ENCODE measurements around the gene SLCO1A2.
A peak's percentile ranks its signal among the peaks of the same experiment; 100 is the strongest.

SLCO1A2 gene

GRCh38 chr12:21252070-21252469 is 82.6 kb downstream of the SLCO1A2 start:
- Histone ChIP-seq H3K27ac (ENCODE audit: low read length) (no peak overlapping the region), H3K4me3 (ENCODE audit: low read length) (no peak overlapping the region), H3K27me3 (ENCODE audit: low read depth, low read length) (no peaks in the 10 kb centered on the region), H3K4me1 (ENCODE audit: low read length) (peaks cover 18% of the 10 kb centered on the region), H3K36me3 (replicated peaks; ENCODE audit: low read depth, low read length) (no peaks in the 10 kb centered on the region), H4K20me1 (ENCODE audit: insufficient read depth, low read length) (no peaks in the 10 kb centered on the region), H3K4me2 (ENCODE audit: low read length) (no peak overlapping the region), H2AFZ (ENCODE audit: low read depth, low read length) (no peak overlapping the region), H3K9me3 (ENCODE audit: insufficient read depth, low read length) (no peaks in the 10 kb centered on the region), H3K79me2 (ENCODE audit: low read length) (no peaks in the 10 kb centered on the region), H3K9ac (ENCODE audit: low read length) (no peak overlapping the region)
- TF ChIP-seq EZH2phosphoT487 (IDR thresholded peaks at IDR 0.05; ENCODE audit: low read depth) (no peak), CTCF (IDR thresholded peaks at IDR 0.05; ENCODE audit: low read depth, low read length) (no peak)

DNA sequence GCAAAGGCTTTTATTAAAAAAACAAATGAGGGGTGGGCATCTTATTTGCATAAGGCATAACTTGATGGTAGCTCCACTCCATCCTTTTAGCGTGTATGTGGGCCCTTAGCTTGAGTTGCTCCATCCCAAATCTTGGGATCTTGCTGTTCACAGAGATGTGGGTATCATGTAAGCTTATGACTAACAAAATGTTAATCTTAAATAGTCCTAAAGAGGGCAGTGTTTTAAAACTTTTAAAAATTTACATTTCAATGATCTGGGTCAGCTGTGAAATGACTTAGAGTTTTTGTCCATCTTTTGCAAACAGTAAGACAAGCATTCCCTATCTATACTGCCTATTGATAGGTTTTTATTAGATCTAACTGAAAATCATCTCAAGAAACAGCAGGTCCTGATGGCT is 86.0 kb downstream of the SLCO1A2 start:
- Histone ChIP-seq H3K9me3 (ENCODE audit: insufficient read depth, low read length) (no peaks in the 10 kb centered on the region), H4K20me1 (ENCODE audit: insufficient read depth, low read length) (no peaks in the 10 kb centered on the region), H3K27ac (ENCODE audit: low read length) (peak overlapping the region; percentile 83), H3K4me2 (ENCODE audit: low read length) (peak overlapping the region; percentile 81), H3K27me3 (ENCODE audit: low read depth, low read length) (no peaks in the 10 kb centered on the region), H3K79me2 (ENCODE audit: low read length) (no peaks in the 10 kb centered on the region), H3K9ac (ENCODE audit: low read length) (peak overlapping the region; percentile 36; the same call in 1 of the 2 replicates), H3K4me1 (ENCODE audit: low read length) (peaks cover 18% of the 10 kb centered on the region), H2AFZ (ENCODE audit: low read depth, low read length) (0 out of 2 replicates have a peak overlapping the region, but pooled peaks have one; percentile 31), H3K36me3 (replicated peaks; ENCODE audit: low read depth, low read length) (no peaks in the 10 kb centered on the region), H3K4me3 (ENCODE audit: low read length) (peak overlapping the region; percentile 57)
- TF ChIP-seq CTCF (IDR thresholded peaks at IDR 0.05; ENCODE audit: low read depth, low read length), result peak; percentile 50
- no peak for TF ChIP-seq EZH2phosphoT487 (IDR thresholded peaks at IDR 0.05; ENCODE audit: low read depth)

GRCh38 chr12:21239866-21240265 is 94.9 kb downstream of the SLCO1A2 start:
- H3K27ac ChIP-seq (ENCODE audit: low read length), result no peak overlapping the region
- TF ChIP-seq CTCF (IDR thresholded peaks at IDR 0.05; ENCODE audit: low read depth, low read length), result no peak
- no peak for TF ChIP-seq EZH2phosphoT487 (IDR thresholded peaks at IDR 0.05; ENCODE audit: low read depth)
- no peak overlapping the region for H3K4me3 ChIP-seq (ENCODE audit: low read length)
- H3K9ac ChIP-seq (ENCODE audit: low read length), result no peak overlapping the region
- no peaks in the 10 kb centered on the region for H3K9me3 ChIP-seq (ENCODE audit: insufficient read depth, low read length)
- no peak overlapping the region for H3K4me2 ChIP-seq (ENCODE audit: low read length)
- no peaks in the 10 kb centered on the region for H3K36me3 ChIP-seq (replicated peaks; ENCODE audit: low read depth, low read length)
- no peaks in the 10 kb centered on the region for H4K20me1 ChIP-seq (ENCODE audit: insufficient read depth, low read length)
- H3K4me1 ChIP-seq (ENCODE audit: low read length), result peaks cover 4% of the 10 kb centered on the region; the same call in 1 of the 2 replicates
- no peaks in the 10 kb centered on the region for H3K27me3 ChIP-seq (ENCODE audit: low read depth, low read length)
- H3K79me2 ChIP-seq (ENCODE audit: low read length), result no peaks in the 10 kb centered on the region
- no peak overlapping the region for H2AFZ ChIP-seq (ENCODE audit: low read depth, low read length)

DNA sequence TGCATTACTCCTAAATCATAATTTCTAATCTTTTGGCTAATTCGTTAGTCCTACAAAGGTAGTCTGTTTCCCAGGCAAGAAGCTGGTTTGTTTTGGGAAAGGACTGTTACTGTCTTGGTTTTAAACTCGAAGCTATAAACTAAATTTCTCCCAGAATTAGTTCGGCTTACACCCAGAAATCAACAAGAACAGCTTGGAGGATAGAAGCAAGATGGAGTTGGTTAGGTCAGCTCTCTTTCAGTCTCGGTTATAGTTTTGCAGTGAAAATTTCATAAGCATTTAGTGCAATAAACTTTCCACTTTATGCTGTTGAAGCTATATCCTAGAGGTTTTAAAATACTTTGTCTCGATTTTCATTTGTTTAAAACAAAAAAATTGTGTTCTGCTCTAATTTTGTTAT is 100.3 kb downstream of the SLCO1A2 start:
- Histone ChIP-seq H3K9me3 (ENCODE audit: insufficient read depth, low read length) (no peaks in the 10 kb centered on the region), H3K9ac (ENCODE audit: low read length) (no peak overlapping the region), H3K79me2 (ENCODE audit: low read length) (no peaks in the 10 kb centered on the region), H3K27ac (ENCODE audit: low read length) (no peak overlapping the region), H4K20me1 (ENCODE audit: insufficient read depth, low read length) (no peaks in the 10 kb centered on the region), H3K4me3 (ENCODE audit: low read length) (no peak overlapping the region), H2AFZ (ENCODE audit: low read depth, low read length) (no peak overlapping the region), H3K4me1 (ENCODE audit: low read length) (peaks cover 4% of the 10 kb centered on the region; the same call in 1 of the 2 replicates), H3K36me3 (replicated peaks; ENCODE audit: low read depth, low read length) (no peaks in the 10 kb centered on the region), H3K4me2 (ENCODE audit: low read length) (no peak overlapping the region), H3K27me3 (ENCODE audit: low read depth, low read length) (no peaks in the 10 kb centered on the region)
- TF ChIP-seq CTCF (IDR thresholded peaks at IDR 0.05; ENCODE audit: low read depth, low read length), result no peak
- no peak for TF ChIP-seq EZH2phosphoT487 (IDR thresholded peaks at IDR 0.05; ENCODE audit: low read depth)
